ENCODE measurements around the gene NCKAP5. TPM values are rescaled to one million over a fixed set of nuclear protein-coding genes. Genes with fewer than 3 reads are reported as not detected.

The NCKAP5 gene
- polyA plus RNA-seq, 2 of the 4 experiments (the other 2 are of a cell fraction), result 3.0 to 4.1 TPM

GRCh38 chr2:132923787-132924186 lies 644.5 kb downstream of the NCKAP5 start:
- DNase-seq (ENCODE audit: low read depth in 1 of 2, low spot score in 1 of 2) (no peak), ATAC-seq (no peak; a peak in 1 of 6 replicates), FAIRE-seq (no peak)
- no peak overlapping the region for H3K27ac ChIP-seq
- WGBS (ENCODE audit: missing lambda C conversion rate), result 18% methylated on average over 3 of the region's 3 CpGs
- H3K4me1 ChIP-seq, result peaks cover 6% of the 10 kb centered on the region; the same call in 2 of the 3 replicates
- ChIA-PET CTCF (interaction anchor here (0.6 to 1.6 kb wide), 2 partner anchors 86 to 244 kb away, joined by 3 to 4 read pairs; no protein-coding TSS in a partner anchor), POLR2A (no interaction called here)
- TF ChIP-seq HOXB13 (CRISPR knock-in tag; IDR thresholded peaks at IDR 0.05; ENCODE audit: low read depth), result no peak
- no peak for TF ChIP-seq EHMT2 (IDR thresholded peaks at IDR 0.05; ENCODE audit: low read depth)
- TF ChIP-seq REST (IDR thresholded peaks at IDR 0.05), result no peak
- no peak for TF ChIP-seq JUN (IDR thresholded peaks at IDR 0.05)
- TF ChIP-seq USF2 (IDR thresholded peaks at IDR 0.05), result no peak
- no peak for TF ChIP-seq FOSB (CRISPR knock-in tag; IDR thresholded peaks at IDR 0.05)
- TF ChIP-seq RAD21 (conservative IDR thresholded peaks at IDR 0.05 in 1 of 2, IDR thresholded peaks at IDR 0.05 in 1 of 2), result no peak
- TF ChIP-seq MYC (IDR thresholded peaks at IDR 0.05; ENCODE audit: borderline replicate concordance, low read length), result no peak
- no peak for TF ChIP-seq SREBF2 (IDR thresholded peaks at IDR 0.05)
- TF ChIP-seq HOXA7 (CRISPR knock-in tag; IDR thresholded peaks at IDR 0.05), result no peak
- TF ChIP-seq NPAS2 (CRISPR knock-in tag; IDR thresholded peaks at IDR 0.05; ENCODE audit: borderline replicate concordance), result no peak
- no peak for TF ChIP-seq ZNF302 (CRISPR knock-in tag; IDR thresholded peaks at IDR 0.05)
- TF ChIP-seq NR3C1 (IDR thresholded peaks at IDR 0.05), result no peak
- no peak for TF ChIP-seq EHF (CRISPR knock-in tag; IDR thresholded peaks at IDR 0.05)
- no peak for TF ChIP-seq PBX3 (IDR thresholded peaks at IDR 0.05)
- TF ChIP-seq ZFP36 (IDR thresholded peaks at IDR 0.05; ENCODE audit: borderline replicate concordance, partially characterized antibody), result no peak
- no peak for TF ChIP-seq PHF8 (IDR thresholded peaks at IDR 0.05; ENCODE audit: borderline replicate concordance, low read depth)
- TF ChIP-seq FOXS1 (CRISPR knock-in tag; IDR thresholded peaks at IDR 0.05), result no peak
- TF ChIP-seq MAFK (IDR thresholded peaks at IDR 0.05; ENCODE audit: partially characterized antibody), result no peak
- TF ChIP-seq NFE2L2 (conservative IDR thresholded peaks at IDR 0.05; ENCODE audit: low read length), result no peak
- 0 out of 3 replicates have a peak overlapping the region, but pooled peaks have one; percentile 9 for H3K4me2 ChIP-seq
- no peaks in the 10 kb centered on the region for H3K9me3 ChIP-seq
- no peak overlapping the region for H3K4me3 ChIP-seq

GRCh38 chr2:132915812-132916549 lies 652.3 kb downstream of the NCKAP5 start:
- CTCF ChIA-PET, result no interaction called here
- no peak overlapping the region for H3K27ac ChIP-seq
- FAIRE-seq (no peak), DNase-seq (ENCODE audit: low read depth in 1 of 2, low spot score in 1 of 2) (no peak), ATAC-seq (no peak)
- POLR2A ChIA-PET, result no interaction called here
- H3K4me1 ChIP-seq, result no peaks in the 10 kb centered on the region
- H3K4me2 ChIP-seq, result no peak overlapping the region
- whole genome bisulfite sequencing (ENCODE audit: missing lambda C conversion rate), result 56% methylated on average over 6 of the region's 6 CpGs
- H3K9me3 ChIP-seq, result no peaks in the 10 kb centered on the region
- no peak overlapping the region for H3K4me3 ChIP-seq
- TF ChIP-seq CTCF (IDR thresholded peaks at IDR 0.05), result no peak
- no peak for TF ChIP-seq RNF2 (IDR thresholded peaks at IDR 0.05; ENCODE audit: borderline replicate concordance, low read depth)
- no peak for TF ChIP-seq ESRRA (IDR thresholded peaks at IDR 0.05; ENCODE audit: borderline replicate concordance, low read length)
- no peak for TF ChIP-seq RARB (CRISPR knock-in tag; IDR thresholded peaks at IDR 0.05)
- no peak for TF ChIP-seq CBX8 (IDR thresholded peaks at IDR 0.05)
- no peak for TF ChIP-seq USF2 (IDR thresholded peaks at IDR 0.05)
- no peak for TF ChIP-seq POLR2A (IDR thresholded peaks at IDR 0.05; ENCODE audit: low read length)
- no peak for TF ChIP-seq SMC3 (IDR thresholded peaks at IDR 0.05)
- no peak for TF ChIP-seq ELK1 (IDR thresholded peaks at IDR 0.05; ENCODE audit: low read depth, low read length)
- no peak for TF ChIP-seq HOXB13 (CRISPR knock-in tag; IDR thresholded peaks at IDR 0.05; ENCODE audit: low read depth)
- TF ChIP-seq CEBPB (IDR thresholded peaks at IDR 0.05), result no peak

Measured in A549 (cell line).